NCI-H2171 (cell line): ENCODE results near the gene DLG4.

ENCODE experiments used
- DNase-seq: peaks from one replicate; lab custom pipeline; 2025; lab: John Stamatoyannopoulos, UW

DLG4 gene

DNA sequence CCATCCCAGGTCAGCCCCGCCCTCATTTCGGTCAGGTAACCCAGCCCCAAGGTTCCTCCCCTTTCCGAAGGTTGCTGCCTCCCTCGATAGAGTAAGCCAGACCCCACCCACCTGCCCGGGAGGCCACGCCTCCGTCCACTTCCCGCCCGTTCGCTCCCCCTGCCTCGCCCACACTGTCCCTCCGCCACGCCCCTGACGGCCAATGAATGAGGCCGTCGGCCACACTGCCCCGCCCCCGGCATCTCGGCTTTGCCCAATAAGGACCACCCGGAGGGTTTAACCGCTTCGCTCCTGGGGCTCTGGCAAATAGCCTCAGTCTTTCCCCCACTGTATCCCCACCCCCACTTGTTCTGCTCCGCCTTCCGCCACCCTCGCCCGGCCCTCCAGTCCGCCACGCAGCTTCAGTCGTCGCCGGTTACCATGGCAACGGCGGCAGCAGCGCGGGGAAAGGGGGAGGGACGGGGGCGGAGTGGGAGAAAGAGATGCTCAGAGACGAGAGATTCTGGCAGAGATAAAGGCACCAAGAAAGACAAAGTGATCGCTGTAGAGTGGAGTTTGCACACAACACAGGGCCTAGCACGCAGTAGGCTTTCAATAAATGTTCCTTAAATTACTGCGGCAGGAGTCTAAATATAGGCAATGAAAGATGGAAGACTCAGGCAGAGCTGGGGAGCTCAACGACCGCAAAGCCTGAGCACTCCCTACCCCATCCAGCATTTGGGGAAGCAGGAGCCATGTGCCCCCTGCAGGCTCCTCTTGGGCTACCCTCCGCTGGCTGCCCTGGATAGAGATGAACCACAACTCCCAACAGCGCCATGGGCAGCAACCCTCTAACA lies 5.1 kb downstream of the DLG4 start:
- peak; percentile 99 for DNase-seq

GRCh38 chr17:7213895-7214299 lies 5.7 kb downstream of the DLG4 start:
- peak; percentile 99 for DNase-seq

GRCh38 chr17:7211491-7212273 lies 8.0 kb downstream of the DLG4 start:
- DNase-seq = no peak

- DNase-seq = no peak
Observed at GRCh38 chr17:7208754-7209460, 10.7 kb downstream of the DLG4 start.

GRCh38 chr17:7208027-7208571 lies 11.5 kb downstream of the DLG4 start:
- DNase-seq = no peak

DNA sequence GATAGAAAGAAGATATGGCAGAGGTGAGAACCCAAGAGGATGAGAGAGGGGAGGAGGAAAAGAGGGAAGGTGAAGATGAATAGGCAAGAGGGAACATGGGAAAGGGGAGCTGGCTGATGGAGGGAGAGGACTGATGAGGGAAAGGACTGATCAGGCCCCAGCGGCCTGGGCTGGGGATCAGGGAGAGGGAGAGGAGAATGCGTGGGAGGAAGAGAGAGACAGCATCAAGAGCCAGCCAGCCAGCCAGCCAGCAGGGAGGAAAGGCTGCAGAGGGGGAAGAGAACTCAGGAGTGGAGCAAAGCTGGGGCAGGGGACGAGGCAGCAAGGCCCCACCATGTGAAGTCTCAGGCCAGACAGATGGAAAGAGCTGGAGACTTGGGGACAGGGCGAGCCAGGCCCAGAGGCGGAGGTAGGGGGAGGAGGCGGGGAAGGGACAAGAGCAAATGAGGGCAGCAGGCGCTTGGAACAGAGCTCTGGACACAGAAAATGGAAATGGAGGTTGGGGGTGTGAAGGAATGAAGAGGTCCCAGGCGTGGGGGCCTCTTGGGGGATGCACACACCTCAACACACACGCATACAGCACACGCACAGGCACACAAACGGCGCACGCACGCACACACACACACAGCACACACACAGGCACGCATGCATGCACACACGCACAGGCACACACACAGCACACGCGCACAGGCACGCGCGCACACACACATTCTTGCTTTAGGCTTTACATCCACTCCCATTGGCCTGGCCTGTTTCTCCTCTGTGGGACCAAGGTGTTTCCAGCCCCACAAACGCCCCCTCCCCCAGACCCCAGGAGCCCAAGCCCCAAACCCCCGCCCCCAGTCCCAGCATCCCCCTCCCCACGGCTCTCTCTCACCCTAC lies 12.3 kb downstream of the DLG4 start:
- no peak for DNase-seq

- DNase-seq = no peak
Observed at GRCh38 chr17:7205561-7205960, 14.1 kb downstream of the DLG4 start.

DNA sequence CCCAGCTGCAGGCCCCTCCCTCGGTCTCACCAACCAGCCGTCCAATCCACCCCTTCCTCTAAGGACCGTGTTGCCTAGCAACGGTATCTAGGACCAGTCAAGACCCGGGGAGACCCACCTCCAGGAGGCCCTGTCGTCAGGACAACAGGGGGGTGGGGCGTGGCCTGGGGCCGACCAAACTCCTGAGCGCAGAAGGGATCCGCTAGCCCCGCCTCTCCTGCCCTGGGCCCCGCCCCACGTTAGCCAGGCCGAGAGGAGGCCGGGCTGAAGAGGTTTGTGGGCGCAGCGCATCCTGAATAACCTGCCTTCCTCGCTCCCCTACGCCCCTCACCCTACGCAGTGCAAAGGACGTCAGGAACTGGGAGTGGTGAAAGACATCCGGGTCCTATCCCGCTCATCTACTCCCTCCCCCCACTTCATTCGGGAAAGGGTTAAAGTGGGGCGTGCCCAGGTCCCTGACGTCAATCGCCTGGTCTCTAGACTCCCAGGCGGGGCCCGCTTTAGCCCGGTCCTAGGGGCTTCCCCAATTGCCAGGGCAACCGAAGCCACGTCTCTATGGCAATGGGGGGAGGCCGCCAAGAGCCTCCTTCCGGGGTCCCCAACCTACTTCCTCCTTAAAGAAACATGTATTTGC lies 14.7 kb downstream of the DLG4 start:
- DNase-seq = peak; percentile 99

DNA sequence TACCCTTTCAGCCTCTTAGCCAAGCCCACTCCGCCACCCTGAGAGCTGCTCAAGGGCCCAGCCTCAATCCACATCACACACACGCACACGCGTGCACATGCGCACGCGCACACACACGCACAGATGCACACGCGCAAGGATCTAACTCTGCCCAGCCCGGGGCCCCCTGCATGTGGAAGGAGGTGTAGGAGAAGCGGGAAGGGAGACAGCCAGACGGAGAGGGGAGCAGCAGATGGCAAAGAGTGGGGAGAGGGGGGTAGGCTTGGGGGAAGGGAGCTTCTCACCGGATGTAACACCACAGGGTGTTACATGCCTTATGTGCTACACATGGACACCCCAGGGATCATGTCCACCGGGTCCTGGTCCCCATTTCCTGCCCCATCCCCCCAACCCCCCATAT lies 15.3 kb downstream of the DLG4 start:
- peak; percentile 94 for DNase-seq

- DNase-seq = no peak
Observed at GRCh38 chr17:7203391-7203790, 16.2 kb downstream of the DLG4 start.

DNA sequence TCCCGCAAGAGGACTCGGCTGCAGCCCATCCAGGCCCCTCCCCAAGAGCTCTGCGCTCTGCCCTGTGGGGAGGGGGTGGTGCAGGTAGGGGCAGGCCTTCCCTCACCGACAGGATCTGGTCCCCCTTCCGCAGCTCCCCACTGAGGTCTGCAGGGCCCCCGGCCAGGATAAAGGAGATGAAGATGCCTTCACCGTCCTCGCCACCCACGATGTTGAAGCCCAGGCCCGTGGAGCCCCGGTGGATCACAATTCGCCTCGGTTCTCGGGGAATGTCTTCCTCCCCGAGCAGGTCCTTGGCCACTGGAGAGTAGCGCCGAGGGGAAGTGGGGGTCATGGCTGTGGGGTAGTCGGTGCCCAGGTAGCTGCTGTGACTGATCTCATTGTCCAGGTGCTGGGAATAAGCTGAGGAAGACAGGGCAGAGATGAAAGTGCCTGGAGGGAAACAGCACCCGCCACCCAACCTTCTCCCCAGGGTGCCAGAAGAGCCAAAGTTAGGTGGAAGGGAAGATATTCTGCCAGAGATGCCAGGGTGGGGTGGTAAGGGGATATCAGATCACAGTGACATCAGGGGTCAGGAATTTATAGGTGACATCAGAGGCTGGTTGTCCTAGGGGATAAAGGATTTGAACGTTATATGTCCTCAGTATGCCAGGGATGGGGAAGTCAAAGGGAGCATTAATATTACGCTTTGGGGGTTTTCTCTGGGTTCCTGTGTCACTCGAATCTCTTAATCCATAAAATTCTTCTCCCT lies 22.8 kb downstream of the DLG4 start:
- DNase-seq = no peak

- no peak for DNase-seq
Observed at GRCh38 chr17:7195971-7196370, 23.7 kb downstream of the DLG4 start.

DNA sequence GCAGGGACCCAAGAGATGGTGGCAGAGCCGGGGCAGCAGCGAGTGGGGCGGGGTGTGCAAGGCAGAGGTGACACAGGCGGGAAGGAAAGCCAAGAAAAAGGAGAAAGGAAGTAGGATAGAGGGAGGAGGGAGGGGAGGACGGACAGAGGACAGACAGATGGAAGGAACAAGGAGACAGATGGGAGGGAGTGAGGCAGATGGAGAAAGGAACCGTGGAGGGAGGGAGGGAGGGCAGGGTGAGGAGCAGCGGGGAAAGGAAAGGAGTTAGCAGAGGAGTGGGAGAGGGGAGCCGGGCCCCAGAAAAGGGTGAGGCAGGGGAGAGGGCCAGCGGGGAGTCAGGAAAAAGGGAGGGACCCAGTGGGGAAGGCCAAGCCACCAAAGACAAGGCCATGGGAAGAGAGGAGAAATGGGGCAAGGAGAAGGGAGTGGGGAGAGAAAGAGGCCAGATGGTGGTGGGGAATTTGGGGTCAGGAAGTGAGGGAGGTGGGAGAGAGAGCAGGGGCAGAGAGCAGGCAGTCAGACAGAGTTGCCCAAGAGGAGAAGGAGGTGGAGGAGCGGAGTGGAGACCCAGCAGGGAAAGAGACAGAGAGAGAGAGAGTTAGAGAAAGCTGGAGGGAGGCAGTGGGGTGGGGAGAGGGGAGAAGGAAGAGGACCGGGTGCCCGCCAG lies 27.2 kb downstream of the DLG4 start:
- peak; percentile 88 for DNase-seq

DNA sequence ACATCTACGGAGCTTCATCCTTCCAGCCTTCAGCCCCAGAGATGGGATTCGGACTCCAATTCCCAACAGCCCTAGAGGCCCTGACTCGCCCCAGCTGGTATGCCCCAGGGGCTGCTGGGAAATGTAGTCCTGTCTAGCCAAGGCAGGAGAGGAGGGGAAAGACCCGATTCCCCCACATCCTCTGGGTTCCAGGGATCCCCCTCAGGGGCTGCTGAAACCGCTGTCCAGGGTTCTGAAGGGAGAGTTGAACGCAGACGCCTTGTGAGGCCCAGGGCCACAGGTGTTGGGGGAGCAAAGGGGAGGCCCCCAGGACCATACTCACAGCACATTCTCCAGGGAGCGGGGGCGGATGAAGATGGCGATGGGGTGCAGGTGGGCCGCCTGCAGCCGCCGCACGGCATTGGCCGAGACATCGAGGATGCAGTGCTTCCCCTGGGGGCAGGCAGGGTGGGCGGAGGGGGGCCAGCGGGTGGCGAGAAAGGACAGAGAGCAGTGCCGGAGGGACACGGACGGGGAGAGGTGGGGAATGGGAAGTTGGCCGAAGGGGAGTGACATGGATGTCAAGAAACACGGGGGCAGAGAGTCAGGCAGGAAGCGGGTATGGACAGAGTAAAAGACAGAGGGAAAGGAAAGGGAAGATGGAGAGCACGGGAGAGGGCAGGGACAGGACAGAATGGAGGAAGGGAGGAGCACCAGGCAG lies 27.9 kb downstream of the DLG4 start:
- peak; percentile 74 for DNase-seq

DNA sequence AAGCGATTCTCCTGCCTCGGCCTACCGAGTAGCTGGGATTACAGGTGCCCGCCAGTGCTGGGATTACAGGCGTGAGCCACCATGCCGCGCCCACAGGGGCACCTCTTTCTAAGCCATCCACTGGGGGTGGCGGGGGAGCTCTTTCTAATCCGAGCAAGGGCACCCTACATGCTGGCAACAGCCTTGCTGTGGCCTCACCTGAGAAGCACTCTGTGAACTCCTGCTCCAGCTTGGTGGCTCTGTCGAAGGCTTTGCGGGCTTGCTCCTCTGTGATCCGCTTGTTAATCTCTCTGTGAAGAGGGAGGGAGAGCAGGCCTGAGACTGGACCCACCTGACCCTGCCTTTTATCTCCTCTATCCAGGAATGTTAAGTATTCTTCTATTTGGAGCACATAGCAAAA lies 28.6 kb downstream of the DLG4 start:
- DNase-seq = no peak

DNA sequence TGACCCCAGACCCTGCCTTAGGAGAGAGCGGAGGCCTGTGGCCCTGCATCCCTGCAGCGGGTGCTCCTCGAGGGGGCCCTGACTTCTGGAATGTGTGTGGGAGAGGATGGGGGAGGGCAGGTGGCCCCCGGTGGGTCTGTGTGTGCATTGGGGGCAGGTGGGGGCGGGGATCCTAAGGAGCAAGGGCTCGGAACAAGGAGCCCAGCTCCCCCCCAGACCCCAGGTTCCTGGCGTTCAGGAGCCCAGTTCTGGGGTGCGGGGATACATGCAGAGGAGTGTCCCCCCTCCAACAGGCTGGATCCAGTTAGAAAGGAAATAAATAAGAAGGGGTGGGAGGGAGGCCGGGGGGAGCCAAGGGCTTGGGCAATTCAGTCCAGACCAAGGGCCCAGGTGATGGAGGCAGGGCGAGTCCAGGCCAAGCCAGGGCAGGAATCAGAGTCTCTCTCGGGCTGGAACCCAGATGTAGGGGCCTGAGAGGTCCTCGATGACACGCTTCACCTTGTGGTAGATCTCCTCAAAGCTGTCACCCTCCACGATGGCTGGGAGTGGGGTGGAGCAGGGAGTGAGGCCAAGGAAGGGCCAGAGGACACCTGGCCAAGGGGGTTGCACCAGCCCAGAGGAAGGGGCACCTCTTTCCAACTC lies 29.2 kb downstream of the DLG4 start:
- no peak for DNase-seq

DNA sequence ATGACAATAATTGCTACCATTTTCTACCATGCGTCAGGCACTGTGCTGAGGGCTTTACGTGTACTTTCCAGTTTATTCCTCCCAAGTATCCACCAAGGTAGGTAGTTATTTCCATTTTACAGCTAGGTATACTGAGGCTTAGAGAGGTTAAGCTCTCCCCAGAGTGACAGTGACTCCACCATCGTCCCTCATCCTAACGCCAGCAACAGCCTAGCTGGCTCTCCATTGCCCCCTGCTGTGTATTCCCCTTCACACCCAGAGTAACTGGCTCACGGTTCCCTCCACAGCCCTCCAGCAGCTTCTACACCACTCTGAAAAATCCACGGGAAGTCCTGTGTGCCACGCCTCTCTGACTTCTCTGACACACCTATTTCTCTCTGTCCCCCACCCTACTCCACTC lies 33.4 kb downstream of the DLG4 start:
- no peak for DNase-seq

DNA sequence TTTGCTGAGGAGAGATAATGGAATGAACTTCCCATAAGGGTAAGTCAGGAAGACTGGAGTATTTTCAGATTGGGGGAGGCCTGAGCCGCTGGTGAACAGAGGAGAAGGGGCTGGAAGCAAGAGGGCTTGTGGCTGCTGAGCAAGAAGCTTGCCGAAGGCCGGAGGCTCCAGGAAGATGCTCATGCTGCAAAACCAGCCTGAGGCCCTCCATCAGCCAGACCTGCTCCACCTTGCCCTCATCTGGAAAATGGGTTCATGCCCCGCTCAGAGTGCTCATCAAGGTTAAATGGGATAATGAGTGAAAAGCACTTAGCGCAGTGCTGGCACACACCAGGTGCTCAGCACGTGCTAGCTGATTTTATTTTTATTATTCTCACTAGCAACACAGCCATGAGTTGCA lies 35.0 kb downstream of the DLG4 start:
- DNase-seq = no peak

GRCh38 chr17:7184091-7184488 lies 35.5 kb downstream of the DLG4 start:
- DNase-seq = no peak
